GM11168 (cell line): Measurements from ENCODE around the gene PBRM1.
"Not testable (repeated sequence)": the region's sequence is repeated elsewhere in the genome, so short reads cannot be mapped to it uniquely, and the experiment has no call there.

Source experiments
- in situ Hi-C: fragments of 300-500 bp; cut with MboI; formaldehyde crosslinking; loops from one replicate; pipeline ENCODE4 v1.12.0; 2022; ENCODE audit warnings: low sequenced_read_pairs; ENCODE audit not compliant: unreplicated experiment

PBRM1 gene

GRCh38 chr3:52685709-52686691 is at the start of gene PBRM1, which contains the start of gene GNL3:
TSS of gene PBRM1 (minus strand) at chr3:52685913.
TSS of gene GNL3 (plus strand) at chr3:52686032. CDS start at chr3:52686093, 61 bp downstream.
- in situ Hi-C loops, result no loop called here

GRCh38 chr3:52733256-52733891 is 47.7 kb upstream of the PBRM1 start:
- in situ Hi-C loops, result no loop called here

GRCh38 chr3:52731590-52731989 is 45.9 kb upstream of the PBRM1 start:
- in situ Hi-C loops, result no loop called here

- in situ Hi-C loops, result no loop called here
Measured at GRCh38 chr3:52730681-52731080, 45.0 kb upstream of the PBRM1 start.

- in situ Hi-C loops, result not testable (repeated sequence)
Measured at GRCh38 chr3:52728753-52729152, 43.0 kb upstream of the PBRM1 start.

GRCh38 chr3:52724511-52724910 is 38.8 kb upstream of the PBRM1 start:
- in situ Hi-C loops, result no loop called here

- in situ Hi-C loops, result no loop called here
Measured at GRCh38 chr3:52723935-52724334, 38.2 kb upstream of the PBRM1 start.

- in situ Hi-C loops, result no loop called here
Measured at GRCh38 chr3:52722491-52722890, 36.8 kb upstream of the PBRM1 start.

GRCh38 chr3:52721730-52722008 is 36.0 kb upstream of the PBRM1 start:
- in situ Hi-C loops, result no loop called here

- in situ Hi-C loops, result no loop called here
Measured at GRCh38 chr3:52721002-52721729, 35.5 kb upstream of the PBRM1 start.

- in situ Hi-C loops, result no loop called here
Measured at GRCh38 chr3:52719618-52720017, 33.9 kb upstream of the PBRM1 start.

GRCh38 chr3:52715714-52716305 is 30.1 kb upstream of the PBRM1 start:
- in situ Hi-C loops, result no loop called here

GRCh38 chr3:52714335-52715302 is 28.9 kb upstream of the PBRM1 start:
- in situ Hi-C loops, result no loop called here

- in situ Hi-C loops, result no loop called here
Measured at GRCh38 chr3:52712291-52713212, 26.8 kb upstream of the PBRM1 start.

GRCh38 chr3:52710512-52710911 is 24.8 kb upstream of the PBRM1 start:
- in situ Hi-C loops, result no loop called here

- in situ Hi-C loops, result no loop called here
Measured at GRCh38 chr3:52707585-52707984, 21.9 kb upstream of the PBRM1 start.

GRCh38 chr3:52705688-52706686 is 20.3 kb upstream of the PBRM1 start, which contains the start of the genes GLT8D1 and SPCS1:
TSS of gene GLT8D1 (minus strand) at chr3:52705791. CDS start at chr3:52700460, 5,331 bp downstream.
TSS of gene SPCS1 (plus strand) at chr3:52706106. CDS start at chr3:52706247, 141 bp downstream.
- in situ Hi-C loops, result no loop called here
